22Rv1 (cell line): ENCODE measurements around the gene TLX2.

Source experiments
- H3K27ac ChIP-seq: fragments of 450-650 bp; 2 replicates; pipeline ENCODE4 v1.5.1; 2017
- ZFX ChIP-seq: fragments of 450-650 bp; IDR thresholded peaks from 2 replicates; pipeline ENCODE4 v1.6.1; 2017; ENCODE audit warnings: antibody characterized with exemption, borderline replicate concordance
- TF ChIP-seq, protein P1 (sequence below): fragments of 450-650 bp; IDR thresholded peaks from 2 replicates; pipeline ENCODE4 v1.5.1; 2017; ENCODE audit warnings: mild to moderate bottlenecking

TLX2 gene

DNA sequence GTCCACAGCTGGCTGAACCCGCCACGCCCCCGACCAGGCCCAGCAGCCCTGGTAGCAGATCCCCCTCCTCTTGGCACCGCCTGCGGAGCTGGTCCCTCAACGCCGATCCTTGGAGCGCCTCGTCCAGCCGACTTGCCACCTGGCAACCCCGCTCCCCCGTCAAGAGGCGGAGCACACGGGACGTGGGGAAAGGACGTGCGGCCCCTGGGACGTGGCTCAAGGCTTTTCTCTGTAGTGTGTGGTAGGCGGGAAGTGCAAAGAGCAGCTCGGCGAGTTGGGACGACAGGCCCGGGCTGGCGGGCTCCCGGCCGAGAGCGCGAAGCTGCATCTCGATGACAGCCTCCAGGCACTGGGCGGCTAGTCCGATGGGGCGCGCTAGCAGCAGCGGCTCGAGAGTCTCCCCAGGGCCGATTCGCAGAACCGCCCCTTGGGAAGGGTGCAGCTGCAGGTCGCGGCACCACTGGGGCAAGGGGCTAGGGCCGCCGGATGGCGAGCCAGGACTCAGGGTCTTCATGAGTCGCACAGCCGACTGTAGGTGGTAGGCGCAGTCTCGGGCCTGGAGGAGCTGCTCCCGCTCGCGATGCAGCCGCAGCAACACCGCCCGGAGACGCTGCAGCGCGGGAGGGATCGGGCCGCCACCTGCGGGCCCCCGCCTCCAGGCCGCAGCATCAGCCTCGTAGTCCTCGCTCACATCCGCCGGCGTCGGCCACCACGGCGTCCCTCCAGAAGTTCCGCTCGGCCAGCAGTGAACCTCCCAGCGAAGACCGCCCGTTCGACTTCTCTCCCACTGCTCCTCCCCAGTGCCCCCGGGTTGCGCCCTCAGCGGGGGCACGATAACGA is 32.1 kb upstream of the TLX2 start:
- peak overlapping the region; percentile 84 for H3K27ac ChIP-seq
- TF ChIP-seq, protein P1, sequence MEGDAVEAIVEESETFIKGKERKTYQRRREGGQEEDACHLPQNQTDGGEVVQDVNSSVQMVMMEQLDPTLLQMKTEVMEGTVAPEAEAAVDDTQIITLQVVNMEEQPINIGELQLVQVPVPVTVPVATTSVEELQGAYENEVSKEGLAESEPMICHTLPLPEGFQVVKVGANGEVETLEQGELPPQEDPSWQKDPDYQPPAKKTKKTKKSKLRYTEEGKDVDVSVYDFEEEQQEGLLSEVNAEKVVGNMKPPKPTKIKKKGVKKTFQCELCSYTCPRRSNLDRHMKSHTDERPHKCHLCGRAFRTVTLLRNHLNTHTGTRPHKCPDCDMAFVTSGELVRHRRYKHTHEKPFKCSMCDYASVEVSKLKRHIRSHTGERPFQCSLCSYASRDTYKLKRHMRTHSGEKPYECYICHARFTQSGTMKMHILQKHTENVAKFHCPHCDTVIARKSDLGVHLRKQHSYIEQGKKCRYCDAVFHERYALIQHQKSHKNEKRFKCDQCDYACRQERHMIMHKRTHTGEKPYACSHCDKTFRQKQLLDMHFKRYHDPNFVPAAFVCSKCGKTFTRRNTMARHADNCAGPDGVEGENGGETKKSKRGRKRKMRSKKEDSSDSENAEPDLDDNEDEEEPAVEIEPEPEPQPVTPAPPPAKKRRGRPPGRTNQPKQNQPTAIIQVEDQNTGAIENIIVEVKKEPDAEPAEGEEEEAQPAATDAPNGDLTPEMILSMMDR, result no peak
- no peak for TF ChIP-seq ZFX

DNA sequence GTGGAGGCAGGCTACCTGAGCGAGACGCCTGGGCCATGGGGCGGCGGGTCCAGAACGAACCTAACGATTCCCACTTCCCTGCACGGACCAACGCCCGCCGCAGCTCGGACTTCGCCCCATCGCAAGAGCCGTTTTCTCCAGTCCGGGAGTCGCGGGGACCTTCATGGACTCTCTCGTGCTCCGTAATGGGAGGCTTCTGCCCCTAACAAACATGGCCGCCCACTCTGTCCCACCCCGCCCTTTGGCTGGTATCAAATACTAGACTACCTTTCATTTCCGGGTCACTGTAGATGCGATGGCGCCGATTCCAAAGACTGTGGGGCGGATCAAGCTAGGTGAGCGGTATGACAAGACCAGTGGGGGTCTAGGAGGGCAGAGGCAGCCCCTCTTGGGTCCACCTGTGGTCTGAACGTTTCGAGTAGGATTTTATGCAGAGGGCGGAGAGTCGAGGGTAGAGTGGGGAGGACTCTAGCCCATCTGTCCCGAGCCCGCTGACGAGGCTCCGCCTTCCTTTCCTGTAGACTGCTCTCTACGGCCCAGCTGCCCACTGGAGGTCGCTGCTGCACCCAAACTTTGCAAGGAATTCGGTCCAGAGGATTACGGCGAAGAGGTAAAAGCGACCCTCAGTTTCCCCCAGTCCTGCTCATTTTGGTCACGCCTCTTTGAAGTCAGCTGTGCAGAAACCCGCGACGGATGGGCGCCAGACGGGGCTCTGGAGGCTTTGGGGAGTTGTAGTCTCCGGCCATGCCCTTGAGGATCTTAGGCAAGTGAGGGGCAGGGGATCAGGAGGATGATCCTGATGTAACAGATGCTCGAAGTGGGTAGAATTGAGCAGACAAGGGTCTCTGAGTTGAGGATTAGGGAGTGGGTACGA is 31.2 kb upstream of the TLX2 start, which contains the start of the genes CCDC142 and TTC31:
Gene CCDC142, minus strand, starts transcription at position 198 of the 874 bp plus-strand sequence. Its CDS starts 161 bp downstream, at position 37.
Gene TTC31, plus strand, starts transcription at position 281 of the 874 bp plus-strand sequence. Its CDS starts 15 bp downstream, at position 296.
- H3K27ac ChIP-seq, result peak within 1 kb of the TSS; percentile 84
- TF ChIP-seq, protein P1, result peak; percentile 92
- no peak for TF ChIP-seq ZFX

DNA sequence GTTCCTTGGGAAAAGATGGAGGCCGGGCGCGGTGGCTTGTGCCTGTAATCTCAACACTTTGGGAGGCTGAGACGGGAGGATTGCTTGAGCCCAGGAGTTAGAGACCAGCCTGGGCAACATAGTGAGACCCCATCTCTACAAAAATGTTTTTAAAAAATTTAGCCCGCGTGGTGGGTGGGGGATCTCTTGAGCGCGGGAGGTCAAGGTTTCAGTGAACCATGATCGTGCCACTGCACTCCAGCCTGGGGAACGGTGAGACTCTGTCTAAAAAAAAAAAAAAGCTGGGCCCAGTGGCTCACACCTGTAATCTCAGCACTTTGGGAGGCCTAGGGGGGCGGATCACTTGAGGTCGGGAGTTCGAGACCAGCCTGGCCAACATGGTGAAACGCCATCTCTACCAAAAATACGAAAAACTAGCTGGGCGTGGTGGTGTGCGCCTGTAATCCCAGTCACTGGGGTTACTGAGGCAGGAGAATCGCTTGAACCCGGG is 30.5 kb upstream of the TLX2 start:
- H3K27ac ChIP-seq, result peak overlapping the region; percentile 84

DNA sequence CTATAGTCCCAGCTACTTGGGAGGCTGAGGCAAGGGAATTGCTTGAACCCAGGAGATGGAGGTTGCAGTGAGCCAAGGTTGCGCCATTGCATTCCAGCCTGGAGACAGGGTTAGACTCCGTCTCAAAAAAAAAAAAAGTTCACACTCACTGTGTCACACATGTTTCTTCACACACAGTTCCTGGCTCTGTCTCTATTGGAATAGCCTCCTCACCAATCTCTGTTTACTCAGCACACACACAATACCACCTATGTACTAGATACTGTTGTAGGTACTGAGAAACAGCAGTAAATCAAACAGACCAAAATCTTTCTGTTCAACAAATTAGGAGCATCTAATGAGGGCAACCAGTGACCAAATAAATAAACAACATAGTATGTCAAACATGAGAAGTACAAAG is 28.1 kb upstream of the TLX2 start:
- no peak overlapping the region for H3K27ac ChIP-seq
- TF ChIP-seq ZFX, result no peak
- TF ChIP-seq, protein P1, result no peak

DNA sequence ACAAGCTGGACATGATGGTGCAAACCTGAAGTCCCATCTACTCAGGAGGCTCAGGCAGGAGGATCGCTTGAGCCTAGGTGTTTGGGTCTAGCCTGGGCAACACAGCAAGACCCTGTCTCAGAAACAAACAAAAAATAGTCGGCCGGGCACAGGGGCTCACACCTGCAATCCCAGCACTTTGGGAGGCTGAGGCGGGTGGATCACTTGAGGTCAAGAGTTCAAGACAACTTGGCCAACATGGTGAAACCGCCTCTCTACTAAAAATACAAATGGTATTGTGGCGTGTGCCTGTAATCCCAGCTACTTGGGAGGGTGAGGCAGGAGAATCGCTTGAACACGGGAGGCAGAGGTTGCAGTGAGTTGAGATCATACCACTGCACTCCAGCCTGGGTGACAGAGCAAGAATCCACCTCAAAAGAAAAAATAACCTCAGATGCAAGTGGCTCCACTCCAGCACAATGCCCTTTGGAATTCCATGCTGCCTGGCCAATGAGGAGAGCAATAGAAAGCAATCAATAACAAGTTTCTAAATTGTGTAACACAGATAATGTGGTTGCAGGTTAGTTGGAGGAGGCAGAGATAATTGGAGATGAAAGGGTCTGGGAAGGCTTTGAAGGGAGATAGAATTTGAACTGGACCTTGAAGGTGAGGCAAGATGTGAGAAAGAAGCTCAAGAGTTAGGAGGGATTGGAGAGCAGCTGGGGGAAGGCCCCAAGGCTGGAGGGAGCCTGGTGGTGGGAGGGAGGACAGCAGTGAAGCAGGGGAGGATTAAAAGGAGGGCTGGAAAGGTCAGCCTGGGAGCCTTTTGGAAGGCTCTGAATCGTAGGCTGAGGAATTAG is 25.4 kb upstream of the TLX2 start:
- no peak overlapping the region for H3K27ac ChIP-seq
- no peak for TF ChIP-seq ZFX
- TF ChIP-seq, protein P1, result no peak

DNA sequence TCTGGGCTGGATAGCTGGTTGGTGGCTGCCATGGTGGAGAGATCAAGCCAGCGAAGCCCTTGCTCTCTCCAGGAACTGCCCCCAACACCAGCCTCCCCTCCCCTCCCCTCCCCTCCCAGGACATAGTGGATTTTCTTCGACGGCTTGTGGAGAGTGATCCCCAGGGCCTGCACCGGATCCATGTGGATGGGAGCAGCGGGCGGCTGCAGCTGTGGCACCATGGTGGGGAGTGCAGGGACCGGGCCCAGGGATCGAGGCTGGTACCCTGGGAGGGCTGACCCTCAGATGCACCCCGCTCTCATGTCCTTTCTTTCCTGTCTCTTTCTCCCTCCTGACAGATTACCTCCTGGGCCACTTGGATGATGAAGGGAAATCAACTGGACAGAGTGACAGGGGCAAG is 24.3 kb upstream of the TLX2 start:
- no peak overlapping the region for H3K27ac ChIP-seq
- TF ChIP-seq ZFX, result no peak
- TF ChIP-seq, protein P1, result no peak
